Posterior vena cava (tissue), 2 donors: ENCODE results near the gene CAMK2D. TPM values are rescaled to one million over a fixed set of nuclear protein-coding genes. Genes with fewer than 3 reads are reported as not detected.
"Not testable (repeated sequence)": the region's sequence is repeated elsewhere in the genome, so short reads cannot be mapped to it uniquely, and the experiment has no call there.

Experiments used
- DNase-seq: peaks from one replicate; pipeline ENCODE4 v3.0.0-alpha.2; 2020; ENCODE audit warnings: low spot score
- intact Hi-C, 2 donors: fragments of 100-400 bp; cut with DNase I; formaldehyde crosslinking; loops; one replicate each; pipeline versions ENCODE4 v1.14.1 to v1.14.2; 2022 to 2023
- total RNA-seq, 2 donors: library from RNA; stranded (reverse); fragmentation: NEBNext Ultra II Directional; extraction: Animal tissue kit (Norgen Biotek cat#: 25700); gene quantifications; one replicate each; pipeline ENCODE4 v1.2.1, GENCODE V29; 2021
- donor health status: DM: yes; HTN: yes; CAD: no.
- donor health status: DM: yes; HTN: yes; CAD: no.

Gene CAMK2D
- total RNA-seq, 2 donors from 2014 or later, result 51.5 to 67.2 TPM

- DNase-seq, result no peak
- intact Hi-C loops, result loop anchor here (10.0 kb wide), 1 partner anchor 372 kb away; no protein-coding TSS in a partner anchor
These were observed 5.3 kb upstream of the CAMK2D start for GRCh38 chr4:113766882-113767281.

GRCh38 chr4:113764720-113765264 is 3.3 kb upstream of the CAMK2D start:
- no peak for DNase-seq
- intact Hi-C loops, result loop anchor here (10.0 kb wide), 1 partner anchor 370 kb away; no protein-coding TSS in a partner anchor

- intact Hi-C loops, result loop anchor here (10.0 kb wide), 1 partner anchor 369 kb away; no protein-coding TSS in a partner anchor
- DNase-seq, result not testable (repeated sequence)
These were observed 2.4 kb upstream of the CAMK2D start for GRCh38 chr4:113763923-113764322.

GRCh38 chr4:113763029-113763285 is 1.4 kb upstream of the CAMK2D start:
- intact Hi-C loops, result loop anchor here (10.0 kb wide), 1 partner anchor 368 kb away; no protein-coding TSS in a partner anchor
- no peak for DNase-seq

- intact Hi-C loops, result loop anchor here (10.0 kb wide), 1 partner anchor 368 kb away; no protein-coding TSS in a partner anchor
- peak; percentile 100 for DNase-seq
These were observed 869 bp upstream of the CAMK2D start for GRCh38 chr4:113762186-113763028.

GRCh38 chr4:113760795-113761619 is 531 bp downstream of the CAMK2D start:
- intact Hi-C loops, result loop anchor here (10.0 kb wide), 1 partner anchor 366 kb away; no protein-coding TSS in a partner anchor
- peak; percentile 93 for DNase-seq

- intact Hi-C loops, result loop anchor here (10.0 kb wide), 1 partner anchor 365 kb away; no protein-coding TSS in a partner anchor
- DNase-seq, result peak; percentile 80
These were observed 1.3 kb downstream of the CAMK2D start for GRCh38 chr4:113760094-113760794.

- intact Hi-C loops, result loop anchor here (10.0 kb wide), 1 partner anchor 365 kb away; no protein-coding TSS in a partner anchor
- DNase-seq, result no peak
These were observed 1.8 kb downstream of the CAMK2D start for GRCh38 chr4:113759696-113760093.

GRCh38 chr4:113758372-113758771 is 3.2 kb downstream of the CAMK2D start:
- intact Hi-C loops, result no loop called here

GRCh38 chr4:113757486-113757885 is 4.1 kb downstream of the CAMK2D start:
- no peak for DNase-seq
- intact Hi-C loops, result no loop called here

More at GRCh38 chr4:113758372-113758771, 3.2 kb downstream of the CAMK2D start:
- DNase-seq, result no peak

GRCh38 chr4:113756005-113756410 is 5.5 kb downstream of the CAMK2D start:
- intact Hi-C loops, result no loop called here
- no peak for DNase-seq

GRCh38 chr4:113750734-113751133 is 10.8 kb downstream of the CAMK2D start:
- intact Hi-C loops, result no loop called here
- DNase-seq, result peak; percentile 26

- DNase-seq, result peak; percentile 5
- intact Hi-C loops, result no loop called here
These were observed 11.2 kb downstream of the CAMK2D start for GRCh38 chr4:113750296-113750695.

- intact Hi-C loops, result no loop called here
These were observed 12.4 kb downstream of the CAMK2D start for GRCh38 chr4:113749178-113749577.

GRCh38 chr4:113747949-113748348 is 13.6 kb downstream of the CAMK2D start:
- intact Hi-C loops, result no loop called here
- DNase-seq, result no peak

More at GRCh38 chr4:113749178-113749577, 12.4 kb downstream of the CAMK2D start:
- DNase-seq, result no peak

- DNase-seq, result no peak
- intact Hi-C loops, result no loop called here
These were observed 15.8 kb downstream of the CAMK2D start for GRCh38 chr4:113745711-113746110.

- no peak for DNase-seq
- intact Hi-C loops, result no loop called here
These were observed 16.8 kb downstream of the CAMK2D start for GRCh38 chr4:113744667-113745240.

GRCh38 chr4:113743690-113744089 is 17.8 kb downstream of the CAMK2D start:
- DNase-seq, result no peak
- intact Hi-C loops, result no loop called here

- intact Hi-C loops, result no loop called here
- no peak for DNase-seq
These were observed 18.9 kb downstream of the CAMK2D start for GRCh38 chr4:113742643-113743042.
